Lung microvascular endothelial cell (primary cell): Measurements from ENCODE around the gene FAM180B. TPM values are rescaled to one million over a fixed set of nuclear protein-coding genes. Genes with fewer than 3 reads are reported as not detected.

Experiments used
- total RNA-seq: library from RNA; depleted of rRNA; stranded (reverse); fragments of >200 nt; gene quantifications from 2 replicates; pipeline ENCODE4 v1.2.1, GENCODE V29; 2014

The FAM180B gene
- total RNA-seq, 1 donor from 2014 or later = not detected

Other genes with a start within 250 kb of the FAM180B start
- not detected in 2 replicates for gene MYBPC3, start 234.0 kb upstream of the FAM180B start, total RNA-seq
- not detected in 2 replicates for gene SPI1, start 208.1 kb upstream of the FAM180B start, total RNA-seq
- 33.3 and 51.0 TPM in 2 replicates for gene SLC39A13, start 178.1 kb upstream of the FAM180B start, total RNA-seq
- 126 and 135 TPM in 2 replicates for gene PSMC3, start 160.2 kb upstream of the FAM180B start, total RNA-seq
- gene RAPSN, start 137.5 kb upstream of the FAM180B start, total RNA-seq = 0.20 TPM in 1 of 2 replicates, not detected in the other
- gene CELF1, start 33.5 kb upstream of the FAM180B start, total RNA-seq = 55.6 and 75.0 TPM in 2 replicates
- 57.1 and 75.2 TPM in 2 replicates for gene PTPMT1, start 21.1 kb upstream of the FAM180B start, total RNA-seq
- 22.7 and 32.9 TPM in 2 replicates for gene KBTBD4, start 7.7 kb upstream of the FAM180B start, total RNA-seq
- 63.2 and 69.4 TPM in 2 replicates for gene NDUFS3, start 7.6 kb upstream of the FAM180B start, total RNA-seq
- gene C1QTNF4, start 7.7 kb downstream of the FAM180B start, total RNA-seq = 0.22 and 0.40 TPM in 2 replicates
- gene MTCH2, start 55.9 kb downstream of the FAM180B start, total RNA-seq = 72.8 and 86.3 TPM in 2 replicates
- gene AGBL2, start 128.7 kb downstream of the FAM180B start, total RNA-seq = under 0.01 and 0.20 TPM in 2 replicates
- gene FNBP4, start 180.7 kb downstream of the FAM180B start, total RNA-seq = 21.8 and 45.8 TPM in 2 replicates